CD4-positive, alpha-beta T cell treated with Interleukin-6 for 4 hours (primary cell): ENCODE measurements around the gene GALNT9.

Experiments
- DNase-seq: peaks from one replicate; pipeline ENCODE4 v3.0.0-alpha.2; 2020; ENCODE audit warnings: mixed read lengths

The GALNT9 gene

DNA sequence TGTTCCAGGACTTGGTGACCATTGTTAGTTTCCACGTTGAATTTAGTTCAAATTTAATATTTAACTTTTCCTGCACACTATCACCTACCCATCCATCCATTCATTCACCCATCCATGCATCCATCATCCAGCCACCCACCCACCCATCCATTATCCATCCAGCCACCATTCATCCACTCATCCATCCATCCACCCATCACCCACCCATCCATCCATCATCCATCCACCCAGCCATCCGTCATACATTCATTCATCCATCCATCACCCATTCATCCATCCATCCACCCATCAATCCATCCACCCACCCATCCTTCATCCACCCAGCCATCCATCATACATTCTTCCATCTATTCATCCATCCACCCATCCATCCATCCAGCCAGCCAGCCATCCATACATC is 163.3 kb downstream of the GALNT9 start:
- DNase-seq = no peak

DNA sequence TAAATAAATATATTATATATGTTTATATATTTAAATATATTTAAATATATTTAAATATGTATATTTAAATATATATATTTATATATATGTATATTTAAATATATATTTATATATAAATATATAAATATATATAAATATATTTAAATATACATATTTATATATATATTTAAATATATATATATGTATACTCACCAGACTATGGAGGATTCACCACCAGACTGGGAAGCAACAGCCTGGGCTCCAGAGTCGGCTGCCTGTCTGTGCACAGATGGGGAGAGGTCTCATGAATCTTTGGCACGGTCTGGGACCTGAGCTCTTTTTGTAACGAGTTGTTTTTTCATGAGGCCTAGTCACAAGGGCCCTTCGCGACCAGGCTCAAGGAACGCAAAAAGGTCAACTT is 163.8 kb downstream of the GALNT9 start:
- DNase-seq = no peak

DNA sequence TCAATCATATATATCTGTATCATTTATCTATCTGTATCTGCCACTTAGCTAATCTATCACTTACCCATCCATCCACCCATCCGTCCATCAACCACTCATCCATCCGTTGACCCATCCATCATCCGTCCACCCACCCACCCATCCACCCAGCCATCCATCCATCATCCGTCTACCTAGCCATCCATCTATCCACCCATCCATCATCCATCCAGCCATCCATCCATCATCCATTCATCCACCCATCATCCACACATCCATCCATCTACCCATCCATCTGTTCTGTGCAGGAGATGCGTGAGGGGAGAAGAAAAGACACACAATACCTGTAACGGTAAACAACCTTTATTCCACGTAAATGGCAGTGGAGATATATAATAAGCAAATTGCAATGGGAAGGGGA is 165.0 kb downstream of the GALNT9 start:
- DNase-seq = no peak

DNA sequence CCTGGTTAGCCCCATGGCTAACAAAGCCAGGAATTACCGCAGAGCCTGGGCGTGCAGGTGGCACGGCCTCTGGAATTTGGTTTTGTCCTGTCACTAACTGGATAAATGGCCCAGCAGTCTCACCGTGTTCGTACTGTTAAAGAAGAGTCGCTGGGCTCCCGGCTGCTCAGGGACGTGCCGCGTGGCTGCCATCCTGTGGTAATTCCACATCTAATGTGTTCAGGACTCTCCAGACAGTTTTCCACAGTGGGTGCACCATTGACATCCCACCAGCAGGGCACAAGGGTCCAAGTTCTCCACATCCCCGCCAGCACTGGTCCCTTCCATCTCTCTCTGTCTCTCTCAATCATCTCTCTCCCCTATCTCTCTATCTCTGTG is 165.5 kb downstream of the GALNT9 start:
- DNase-seq = no peak

DNA sequence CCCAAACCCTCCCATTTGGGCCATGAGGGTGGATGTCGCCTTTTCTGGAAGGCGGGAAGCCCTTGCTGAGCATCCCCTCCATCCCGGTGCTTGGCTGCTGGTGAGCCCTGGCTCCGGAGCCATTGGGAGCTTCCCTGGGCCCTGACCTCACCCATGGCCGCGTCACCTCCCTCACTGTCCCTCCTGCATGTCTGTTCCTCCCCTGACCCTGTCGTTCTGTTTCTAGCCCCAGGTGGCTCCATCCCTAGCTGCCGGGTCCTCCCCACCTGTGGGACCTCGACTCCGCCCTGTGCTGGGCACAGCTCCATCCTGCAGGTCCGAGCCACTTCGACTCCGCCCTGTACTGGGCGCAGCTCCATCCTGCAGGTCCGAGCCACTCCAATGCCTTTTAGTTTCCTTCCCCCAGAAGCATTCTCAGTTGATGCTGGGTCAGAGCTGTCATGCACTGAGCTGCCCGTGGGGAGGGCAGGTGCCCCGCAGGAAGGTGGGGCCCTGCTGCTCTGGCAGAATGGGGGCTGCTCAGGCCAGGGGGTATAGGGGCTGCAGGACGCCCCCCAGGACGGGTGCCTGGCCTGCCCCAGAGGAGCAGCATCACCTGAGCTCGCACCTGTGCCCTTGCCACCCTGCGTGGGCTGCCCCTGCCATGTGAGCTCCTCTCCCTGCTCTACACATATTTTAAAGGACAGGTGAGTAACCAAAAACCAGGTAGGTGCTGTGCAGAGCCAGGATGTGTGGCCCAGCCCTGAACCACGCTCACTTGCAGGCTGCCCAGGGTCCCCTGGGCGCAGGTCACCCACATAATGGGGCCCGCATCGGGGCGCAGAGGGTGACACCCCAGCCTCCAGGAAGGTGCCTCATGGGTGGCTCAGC is 166.1 kb downstream of the GALNT9 start:
- DNase-seq = no peak

DNA sequence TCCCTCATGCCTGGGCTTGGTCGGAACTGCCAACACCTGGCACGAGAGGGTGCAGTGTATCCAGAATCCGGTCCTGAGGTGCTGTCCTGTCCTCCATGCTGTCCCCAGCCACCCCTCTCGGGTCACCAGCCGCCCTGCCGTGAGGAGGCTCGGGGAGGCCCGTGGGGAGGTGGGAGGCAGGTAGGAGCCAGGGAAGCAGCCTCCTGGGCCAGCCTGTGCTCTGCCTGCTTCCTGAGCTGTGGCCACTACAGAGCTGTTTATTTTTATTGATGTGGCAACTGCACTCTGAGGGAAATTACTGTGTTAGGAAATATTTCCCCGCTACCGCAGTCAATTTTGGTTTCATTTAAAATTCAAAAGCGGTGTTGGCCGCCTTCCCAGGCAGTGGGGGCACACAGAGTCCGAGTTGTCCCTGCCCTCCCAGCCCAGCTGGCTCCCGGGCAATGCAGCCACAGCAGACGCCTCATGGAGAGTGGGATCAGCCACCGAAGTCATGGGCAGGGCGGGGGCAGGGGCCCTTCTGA is 166.8 kb downstream of the GALNT9 start:
- peak; percentile 33 for DNase-seq

DNA sequence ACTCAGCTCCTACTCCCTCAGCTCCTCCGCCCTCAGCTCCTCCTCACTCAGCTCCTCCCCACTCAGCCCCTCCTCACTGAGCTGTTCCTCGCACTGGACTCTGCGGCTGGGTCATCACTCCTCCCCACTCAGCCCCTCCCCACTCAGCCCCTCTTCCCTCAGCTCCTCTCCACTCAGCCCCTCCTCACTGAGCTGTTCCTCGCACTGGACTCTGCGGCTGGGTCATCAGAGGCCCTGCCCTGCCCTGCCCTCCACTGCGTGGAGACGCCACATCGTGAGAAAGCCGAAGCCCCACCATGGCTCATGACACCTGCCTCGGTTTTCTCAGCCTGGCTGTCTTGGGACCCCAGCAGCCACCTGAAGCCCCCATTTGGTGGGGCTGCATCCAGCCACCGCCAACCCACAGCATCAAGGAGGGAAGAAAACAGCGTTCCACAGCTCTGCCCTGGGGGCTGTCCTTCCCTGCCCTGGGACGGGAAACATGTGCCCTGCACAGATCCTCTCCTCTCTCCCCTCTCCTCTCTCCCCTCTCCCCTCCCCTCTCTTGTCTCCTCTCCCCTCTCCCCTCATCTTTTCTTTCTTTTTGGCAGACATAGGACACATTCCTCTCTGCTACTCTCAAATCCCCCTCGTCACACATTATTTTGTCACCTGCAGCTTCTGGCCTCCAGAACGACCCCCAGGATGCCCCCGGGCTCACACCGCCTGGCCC is 167.4 kb downstream of the GALNT9 start:
- no peak for DNase-seq

DNA sequence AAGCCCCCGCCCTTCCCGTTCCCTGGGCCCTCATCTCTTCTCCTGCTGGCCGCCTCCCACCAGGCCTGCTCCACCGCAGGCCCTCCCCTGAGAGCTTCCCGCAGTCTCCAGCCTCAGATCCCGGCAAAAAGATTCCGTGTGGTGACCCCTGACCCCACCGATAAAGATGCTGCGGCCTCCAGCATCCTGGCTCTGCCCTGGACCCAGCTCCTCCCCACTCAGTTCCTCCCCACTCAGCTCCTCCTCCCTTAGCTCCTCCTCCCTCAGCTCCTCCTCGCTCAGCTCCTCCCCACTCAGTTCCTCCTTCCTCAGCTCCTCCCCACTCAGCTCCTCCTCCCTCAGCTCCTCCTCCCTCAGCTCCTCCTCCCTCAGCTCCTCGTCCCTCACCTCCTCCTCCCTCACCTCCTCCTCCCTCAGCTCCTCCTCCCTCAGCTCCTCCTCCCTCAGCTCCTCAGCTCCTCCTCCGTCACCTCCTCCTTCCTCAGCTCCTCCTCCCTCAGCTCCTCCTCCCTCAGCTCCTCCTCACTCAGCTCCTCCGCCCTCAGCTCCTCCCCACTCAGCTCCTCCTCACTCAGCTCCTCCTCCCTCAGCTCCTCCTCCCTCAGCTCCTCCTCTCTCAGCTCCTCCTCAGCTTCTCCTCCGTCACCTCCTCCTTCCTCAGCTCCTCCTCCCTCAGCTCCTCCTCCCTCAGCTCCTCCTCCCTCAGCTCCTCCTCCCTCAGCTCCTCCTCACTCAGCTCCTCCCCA is 168.2 kb downstream of the GALNT9 start:
- DNase-seq = no peak

DNA sequence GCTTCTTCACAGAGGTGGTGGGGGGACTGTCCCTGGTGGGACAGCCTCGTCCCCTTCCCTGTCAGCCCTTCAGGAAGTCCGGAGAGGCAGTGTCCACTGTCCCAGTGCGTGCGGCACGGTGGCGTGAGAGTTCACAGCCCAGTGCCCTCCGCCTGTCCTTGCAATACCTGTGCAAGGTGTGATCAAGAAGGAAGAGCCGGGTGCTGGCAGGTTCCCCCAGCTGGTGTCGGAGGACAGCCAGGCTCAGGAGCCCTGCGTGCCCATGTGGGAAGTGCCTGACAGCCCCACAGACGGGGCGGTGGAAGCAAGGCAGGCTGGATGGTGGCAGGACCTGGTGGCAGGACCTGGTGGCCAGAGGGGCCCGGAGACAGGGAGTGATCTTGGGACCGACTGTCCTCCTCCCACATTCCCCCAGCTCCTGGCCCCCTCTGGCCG is 168.8 kb downstream of the GALNT9 start:
- DNase-seq = no peak

DNA sequence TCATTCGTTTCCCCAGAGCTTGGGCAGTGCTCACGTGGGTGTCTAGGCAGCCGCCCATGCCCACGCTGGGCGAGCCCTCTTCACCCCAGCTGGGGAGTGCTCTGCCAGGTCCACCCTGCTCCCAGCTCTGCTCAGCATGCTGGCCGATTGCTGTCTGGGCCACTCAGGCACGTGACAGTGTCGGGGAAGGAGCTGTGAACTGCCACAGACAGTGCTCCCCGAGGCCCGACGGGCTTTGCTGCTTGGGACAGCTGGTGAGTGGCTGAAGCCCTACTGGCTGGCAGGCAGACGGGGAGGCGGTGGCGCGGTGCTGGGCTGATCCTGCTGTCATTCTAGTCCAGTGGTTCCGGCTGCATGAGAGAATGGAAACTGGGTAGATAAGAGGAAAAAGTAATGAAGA is 169.4 kb downstream of the GALNT9 start:
- no peak for DNase-seq

DNA sequence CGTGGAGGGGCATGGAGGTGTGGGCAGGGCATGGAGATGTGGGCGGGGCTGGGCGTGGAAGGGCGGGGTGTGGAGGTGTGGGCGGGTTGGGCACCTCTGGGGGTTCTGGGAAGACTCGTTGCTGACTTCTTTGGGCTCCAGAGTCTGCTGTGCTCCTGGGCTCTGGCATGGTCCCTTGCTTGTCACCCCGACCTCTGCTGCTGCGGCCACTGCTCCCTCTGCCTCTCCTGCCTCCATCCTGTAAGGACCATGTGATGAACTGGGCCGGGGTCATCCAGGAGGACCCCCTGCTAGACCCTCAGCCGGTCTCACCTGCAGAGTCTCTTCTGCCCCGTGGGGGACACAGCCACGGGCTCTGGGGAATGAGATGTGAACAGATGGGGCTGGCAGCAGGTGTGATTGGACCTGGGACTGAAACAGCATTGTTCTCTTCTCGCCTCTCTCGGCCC is 169.8 kb downstream of the GALNT9 start:
- DNase-seq = no peak

DNA sequence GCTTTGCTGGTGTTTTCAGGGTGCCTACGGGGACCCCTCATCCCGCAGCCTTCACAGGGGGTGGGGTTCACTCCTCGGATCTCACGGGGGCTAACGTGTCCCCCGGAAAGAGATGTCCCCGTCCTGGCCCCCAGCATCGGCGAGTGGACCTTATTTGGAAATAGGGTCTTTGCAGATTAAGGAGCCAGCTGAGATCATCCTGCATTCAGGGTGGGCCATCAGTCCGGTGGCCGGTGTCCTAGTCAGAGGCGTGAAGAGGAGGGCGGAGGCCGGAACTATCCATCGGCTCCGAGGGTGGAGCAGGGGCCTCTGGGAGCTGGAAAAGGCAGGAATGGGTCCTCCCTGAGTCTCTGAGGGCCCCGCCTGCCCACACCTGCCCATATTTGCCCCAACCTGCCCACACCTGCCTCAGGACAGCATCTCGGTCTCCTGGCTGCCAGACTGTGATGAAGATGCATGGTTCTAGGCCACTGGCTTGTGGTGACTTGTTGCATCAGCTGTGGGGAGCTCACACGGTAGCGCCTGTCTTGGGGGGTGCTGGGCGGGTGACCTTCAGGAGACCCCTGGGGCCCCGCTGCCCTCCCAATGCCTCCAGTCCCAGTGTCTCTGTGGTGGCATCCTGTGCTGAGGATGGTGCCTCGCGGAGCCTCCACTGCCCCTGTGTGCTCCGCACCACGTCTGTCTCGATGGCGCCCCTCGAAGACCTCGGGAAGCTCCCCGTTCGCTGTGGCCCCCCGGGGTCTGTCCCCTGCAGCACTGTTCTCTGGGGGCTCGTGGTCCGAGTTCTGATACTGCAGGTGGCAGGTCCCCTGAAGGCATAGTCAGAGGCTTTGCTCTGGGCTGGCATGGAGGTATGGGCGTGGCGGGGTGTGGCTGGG is 170.5 kb downstream of the GALNT9 start:
- no peak for DNase-seq

DNA sequence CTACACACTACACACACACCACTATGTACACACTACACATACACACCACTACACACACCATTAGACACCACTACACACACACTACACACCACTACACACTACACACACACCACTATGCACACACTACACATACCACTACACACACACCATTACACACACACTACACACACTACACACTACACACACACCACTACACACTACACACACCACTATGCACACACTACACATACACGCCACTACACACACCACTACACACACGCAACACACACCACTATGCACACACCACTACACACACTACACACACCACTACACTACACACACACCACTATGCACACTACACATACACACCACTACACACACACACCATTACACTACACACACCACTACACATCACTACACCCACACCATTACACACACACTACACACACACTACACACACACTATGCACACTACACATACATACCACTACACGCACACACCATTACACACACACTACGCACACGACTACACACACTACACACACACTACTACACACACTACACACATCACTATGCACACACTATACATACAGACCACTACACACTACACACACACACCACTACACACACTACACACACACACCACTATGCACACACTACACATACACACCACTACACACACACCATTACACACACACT is 171.5 kb downstream of the GALNT9 start:
- no peak for DNase-seq

DNA sequence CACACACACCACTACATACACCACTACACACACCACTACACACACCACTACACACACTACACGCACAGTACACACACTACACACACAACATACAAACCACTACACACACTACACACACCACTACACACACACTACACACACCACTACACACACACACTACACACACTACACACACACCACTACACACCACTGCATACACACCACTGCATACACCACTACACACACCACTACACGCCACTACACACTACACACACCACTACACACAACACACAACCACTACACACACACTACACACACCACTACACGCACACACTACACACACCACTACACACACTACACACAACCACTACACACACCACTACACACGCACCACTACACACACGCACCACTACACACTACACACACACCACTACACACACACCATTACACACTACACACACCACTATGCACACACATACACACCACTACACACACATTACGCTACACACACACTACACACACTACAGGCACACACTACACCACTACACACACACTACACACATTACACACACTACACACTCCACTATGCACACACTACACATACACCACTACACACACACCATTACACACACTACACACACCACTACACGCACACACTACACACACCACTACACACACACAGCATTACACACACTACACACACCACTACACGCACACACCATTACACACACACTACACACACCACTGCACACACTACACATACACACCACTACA is 172.6 kb downstream of the GALNT9 start:
- DNase-seq = no peak

DNA sequence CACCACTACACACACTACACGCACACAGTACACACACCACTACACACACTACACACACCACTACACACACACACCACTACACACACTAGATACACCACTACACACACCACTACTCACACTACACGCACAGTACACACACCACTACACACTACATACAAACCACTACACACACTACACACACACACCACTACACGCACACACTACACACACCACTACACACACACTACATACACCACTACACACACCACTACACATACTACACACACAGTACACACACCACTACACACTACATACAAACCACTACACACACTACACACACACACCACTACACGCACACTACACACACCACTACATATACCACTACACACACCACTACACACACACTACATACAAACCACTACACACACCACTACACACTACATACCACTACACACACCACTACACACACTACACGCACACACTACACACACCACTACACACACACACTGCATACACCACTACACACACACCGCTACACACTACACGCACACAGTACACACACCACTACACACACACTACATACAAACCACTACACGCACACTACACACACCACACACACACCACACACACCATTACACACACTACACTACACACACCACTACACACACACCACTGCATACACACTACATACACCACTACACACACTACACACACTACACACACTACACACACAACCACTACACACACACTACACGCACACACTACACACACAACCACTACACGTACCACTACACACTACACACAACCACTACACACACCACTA is 173.4 kb downstream of the GALNT9 start:
- DNase-seq = no peak

DNA sequence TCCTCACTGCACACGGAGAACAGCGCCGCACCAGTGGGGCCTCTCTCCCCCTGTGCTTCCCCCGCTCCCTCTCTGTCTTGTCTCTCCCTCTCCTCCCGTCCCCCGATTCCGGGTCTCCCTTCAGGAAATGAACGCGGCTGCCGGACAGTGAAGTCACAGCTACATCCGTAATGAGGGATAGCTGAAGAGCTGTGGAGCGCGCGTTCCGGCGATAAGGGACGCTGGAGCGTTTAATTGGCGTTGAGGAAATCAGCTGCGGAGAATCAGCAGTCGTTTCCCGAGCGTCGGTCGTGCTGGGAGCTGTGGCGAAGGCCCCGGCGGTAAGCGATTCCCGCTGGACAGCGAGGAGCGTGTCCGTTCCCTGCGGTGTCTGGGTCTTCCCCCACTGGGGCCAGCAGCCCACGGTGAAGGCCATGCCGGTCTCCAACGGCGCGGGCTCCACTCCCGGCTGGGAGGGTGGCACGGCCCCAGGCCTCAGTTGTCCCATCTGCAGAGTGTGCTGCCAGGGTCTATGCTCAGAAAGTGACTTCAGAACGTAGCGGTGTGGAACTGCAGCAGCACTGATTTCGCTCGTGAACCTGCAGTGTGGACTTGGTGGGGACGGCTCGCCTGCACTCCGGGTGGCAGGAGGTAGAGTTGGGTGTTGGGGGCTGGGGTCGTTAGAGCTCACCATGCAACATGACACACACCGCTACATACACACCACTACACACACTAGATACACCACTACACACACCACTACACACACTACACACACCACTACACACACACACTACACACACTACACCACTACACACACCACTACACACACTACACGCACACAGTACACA is 174.2 kb downstream of the GALNT9 start:
- DNase-seq = no peak

DNA sequence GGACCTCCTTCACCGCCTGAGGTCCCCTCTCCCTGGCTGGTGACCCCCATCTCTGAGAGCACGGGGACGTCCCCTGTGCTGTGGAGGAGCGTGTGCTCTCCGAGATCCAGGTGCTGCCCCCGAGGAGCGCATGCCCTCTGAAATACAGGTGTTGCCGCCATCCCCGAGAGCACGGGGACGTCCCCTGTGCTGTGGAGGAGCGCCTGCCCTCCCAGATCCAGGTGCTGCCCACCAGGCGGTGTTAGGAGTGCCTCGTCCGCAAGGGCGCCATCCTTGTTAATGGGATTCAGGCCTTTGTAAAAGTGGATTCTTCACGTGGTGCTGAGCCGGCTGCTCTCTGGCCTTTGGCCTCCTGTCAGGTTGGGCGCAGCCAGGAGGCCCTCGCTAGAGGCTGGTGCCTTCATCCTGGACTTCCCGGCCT is 175.0 kb downstream of the GALNT9 start:
- no peak for DNase-seq

DNA sequence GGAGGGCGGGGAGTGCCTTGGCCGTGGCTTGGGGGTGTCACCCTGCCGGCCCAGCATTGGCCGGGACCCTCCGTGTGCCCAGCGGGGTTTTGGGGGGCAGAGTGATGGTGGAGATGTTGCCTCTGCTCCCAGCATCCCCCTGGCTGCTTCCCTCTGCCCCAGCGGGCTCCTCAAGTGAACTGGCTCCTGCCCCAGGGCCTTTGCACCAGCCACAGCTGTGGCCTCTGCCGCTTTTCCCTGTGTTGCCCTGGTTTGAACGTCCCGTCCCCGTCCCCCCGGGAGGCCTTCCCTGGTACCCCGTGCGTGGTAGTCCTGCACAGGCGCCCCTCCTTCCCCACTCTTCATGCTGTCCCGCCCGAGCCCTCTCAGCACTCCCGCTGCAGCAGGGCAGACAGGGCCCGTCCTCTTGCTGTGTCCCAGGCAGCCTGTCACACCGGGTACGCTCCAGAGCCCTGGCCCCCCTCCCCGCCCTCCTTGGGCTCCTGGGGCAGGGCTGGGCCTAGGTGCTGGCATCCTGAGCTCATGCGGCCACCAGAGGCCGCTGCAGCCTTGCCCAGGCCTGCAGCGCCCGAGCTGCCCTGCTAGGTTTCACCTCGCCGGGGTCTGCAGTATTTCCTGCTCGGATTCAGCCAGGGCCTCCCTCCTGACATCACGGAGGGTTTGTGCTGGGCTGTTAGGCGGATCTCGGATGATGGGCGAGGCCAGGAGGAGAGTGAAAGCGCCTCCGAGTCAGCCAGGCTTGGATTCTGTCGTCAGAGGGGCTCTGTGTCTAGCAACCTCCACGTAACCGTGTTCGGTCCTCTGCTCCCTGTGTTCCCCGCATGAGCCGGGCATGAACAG is 175.7 kb downstream of the GALNT9 start:
- peak; percentile 77 for DNase-seq
